Fibroblast of the aortic adventitia (primary cell): Measurements from ENCODE around the gene TADA2B. TPM values are rescaled to one million over a fixed set of nuclear protein-coding genes. Genes with fewer than 3 reads are reported as not detected.

Source experiments
- DNase-seq: peaks from one replicate; pipeline ENCODE4 v3.0.0-alpha.2; 2010; ENCODE audit warnings: low read depth
- H3K4me3 ChIP-seq: 2 replicates; pipeline ENCODE4 v1.5.1; 2011; ENCODE audit warnings: low read depth, mild to moderate bottlenecking, control low read depth, low read length, moderate library complexity
- CTCF ChIP-seq: IDR thresholded peaks from 2 replicates; pipeline ENCODE4 v1.5.1; 2011; ENCODE audit warnings: mild to moderate bottlenecking, low read length, control low read depth, inconsistent platforms; ENCODE audit not compliant: insufficient read depth
- total RNA-seq: library from RNA; depleted of rRNA; stranded (reverse); fragments of >200 nt; gene quantifications from 2 replicates; pipeline ENCODE4 v1.2.3, GENCODE V29; 2012; ENCODE audit warnings: low replicate concordance

Gene TADA2B
- total RNA-seq, 1 donor = 11.5 TPM

- no peak for DNase-seq
- H3K4me3 ChIP-seq = no peak overlapping the region
- no peak for TF ChIP-seq CTCF
These were observed 12.8 kb downstream of the TADA2B start for GRCh38 chr4:7055990-7056325.

DNA sequence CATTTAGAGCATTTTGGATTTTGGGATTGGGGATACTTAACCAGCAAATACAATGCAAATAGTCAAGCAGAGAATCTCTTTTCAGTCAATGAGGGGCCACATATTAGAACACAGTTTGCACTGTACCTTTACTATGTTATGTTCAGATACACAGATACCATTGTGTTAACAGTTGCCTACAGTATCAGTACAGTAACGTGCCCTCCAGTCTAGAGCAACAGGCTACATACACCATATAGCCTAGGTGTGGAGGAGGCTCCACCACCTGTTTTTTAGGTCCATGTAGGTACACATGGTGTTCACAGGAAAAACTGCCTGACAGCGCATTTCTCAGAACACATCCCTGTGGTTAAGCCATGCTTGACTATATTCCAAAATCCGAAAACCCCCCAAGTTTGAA is 15.6 kb downstream of the TADA2B start:
- no peak for TF ChIP-seq CTCF
- H3K4me3 ChIP-seq = no peak overlapping the region
- no peak for DNase-seq

DNA sequence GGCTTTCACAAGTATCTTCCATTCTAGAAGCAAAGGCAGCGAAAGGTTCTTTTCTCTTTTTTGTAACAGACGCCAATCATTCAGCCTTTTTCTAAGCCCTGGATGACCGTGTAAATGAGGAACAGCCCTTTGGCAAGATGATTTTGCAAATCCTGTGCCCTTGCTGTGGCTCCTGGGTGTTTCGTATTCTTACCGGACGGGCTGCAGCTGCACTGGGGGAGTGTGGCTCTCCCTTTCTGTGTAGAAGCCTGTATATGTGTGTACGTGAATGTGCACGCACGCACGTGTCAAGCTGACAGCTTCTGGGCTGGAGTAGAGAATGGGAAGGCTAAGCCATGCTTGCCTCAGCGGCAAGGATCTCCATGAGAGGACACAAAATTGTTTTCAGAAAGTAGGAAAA is 16.5 kb downstream of the TADA2B start:
- H3K4me3 ChIP-seq = no peak overlapping the region
- no peak for TF ChIP-seq CTCF
- no peak for DNase-seq

GRCh38 chr4:7060346-7061150 is 17.4 kb downstream of the TADA2B start:
- TF ChIP-seq CTCF = no peak
- H3K4me3 ChIP-seq = no peak overlapping the region
- DNase-seq = no peak

DNA sequence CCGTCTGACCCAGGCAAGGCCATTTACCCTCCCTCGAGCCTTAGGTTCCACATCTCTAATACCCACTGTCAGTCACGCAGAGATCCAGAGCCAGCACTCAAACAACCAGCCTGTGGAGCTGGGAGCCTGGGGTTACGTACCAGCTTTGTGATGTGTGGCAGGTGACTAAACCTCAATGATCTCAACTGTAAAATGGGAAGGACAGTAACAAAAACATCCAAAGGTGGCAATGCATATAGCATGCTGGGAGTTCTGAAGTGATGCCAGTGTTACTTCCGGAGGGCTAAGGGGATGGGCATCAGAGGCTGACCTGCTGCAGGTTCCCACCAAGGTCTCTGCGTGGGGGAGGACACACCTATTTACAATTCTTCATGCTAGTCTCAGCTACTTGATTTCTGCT is 18.6 kb downstream of the TADA2B start:
- H3K4me3 ChIP-seq = no peak overlapping the region
- TF ChIP-seq CTCF = no peak
- no peak for DNase-seq

DNA sequence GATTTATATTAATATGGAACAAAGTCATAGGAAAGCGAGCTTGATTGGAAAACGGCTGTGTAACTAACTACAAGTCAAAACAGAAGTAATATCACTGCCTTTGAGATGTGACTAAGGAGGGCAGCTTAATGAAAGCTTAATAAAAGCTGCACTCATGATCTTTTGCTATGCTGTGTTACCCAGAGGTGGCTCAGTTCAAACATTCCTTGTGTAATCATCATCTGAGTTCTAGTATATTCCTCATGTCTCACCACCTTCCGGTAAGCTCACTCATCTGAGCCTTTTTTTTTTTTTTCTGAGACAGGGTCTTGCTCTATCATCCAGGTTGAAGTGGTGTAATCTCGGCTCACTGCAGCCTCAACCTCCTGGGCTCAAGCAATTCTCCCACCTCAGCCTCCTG is 19.6 kb downstream of the TADA2B start:
- TF ChIP-seq CTCF = no peak
- H3K4me3 ChIP-seq = no peak overlapping the region
- no peak for DNase-seq

DNA sequence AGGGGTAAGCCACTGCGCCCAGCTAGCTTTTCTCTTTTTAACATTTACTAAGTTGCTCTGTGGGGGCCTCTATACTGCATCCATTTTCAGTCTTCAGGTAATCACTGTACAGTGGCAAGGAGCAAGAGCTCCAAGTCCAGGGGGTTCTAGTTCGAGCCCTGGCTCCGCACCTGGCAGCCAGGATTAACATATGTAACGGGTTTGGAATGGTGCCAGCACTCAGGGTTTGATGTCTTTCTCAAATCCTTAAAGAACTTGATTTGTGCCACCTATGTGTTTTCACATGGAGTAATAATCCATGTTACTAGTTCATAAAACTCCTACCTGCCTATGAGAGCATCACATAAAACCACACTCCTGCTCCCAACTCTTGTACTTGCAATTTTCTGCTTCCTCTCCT is 20.2 kb downstream of the TADA2B start:
- no peak overlapping the region for H3K4me3 ChIP-seq
- no peak for DNase-seq
- TF ChIP-seq CTCF = no peak
